HCT116 (cell line): Measurements from ENCODE around the gene SCYGR3. TPM values are rescaled to one million over a fixed set of nuclear protein-coding genes. Genes with fewer than 3 reads are reported as not detected.

Source experiments
- ATAC-seq: fragments of 200-7000 bp; cut with Tn5 transposase; 2 replicates; pipeline ENCODE4 v1.9.1; 2020; ENCODE audit warnings: mild to moderate bottlenecking, moderate library complexity
- BruUV-seq: library from RNA; stranded (reverse); fragments of 400-500 nt; replicated peaks from 2 replicates; lab custom pipeline; 2021; lab: Mats Ljungman, UMichigan
- CTCF ChIA-PET: fragments of 300-600 bp; sonication (Branson Sonifier 250); formaldehyde crosslinking; loops from one replicate; lab custom pipeline; 2021; ENCODE audit warnings: antibody characterized with exemption; lab: Charles Lee
- POLR2A ChIA-PET: fragments of 300-600, 350-600 bp; sonication (Branson Sonifier 250); formaldehyde crosslinking; loops from one replicate; lab custom pipeline; 2021; ENCODE audit warnings: antibody characterized with exemption; lab: Charles Lee
- RAD21 ChIA-PET, 2 experiments: fragments of 300-600 bp; sonication (Branson Sonifier 250); formaldehyde crosslinking; loops; one replicate each; lab custom pipeline; 2023; ENCODE audit warnings: low total read pairs in 2 of 2; ENCODE audit not compliant: uncharacterized antibody in 2 of 2, unreplicated experiment in 2 of 2, low non-redundant PET in 1 of 2; lab: Charles Lee
- DNase-seq: peaks from one replicate; pipeline ENCODE4 v3.0.0-alpha.2; 2010; ENCODE audit warnings: low read depth, low spot score
- H2AFZ ChIP-seq: fragments of 200-600 bp; shearing (Covaris generic), sonication (generic); 2 replicates; pipeline ENCODE4 v1.6.1; 2017; ENCODE audit warnings: low read depth, mixed run types, mixed read lengths, antibody characterized with exemption, low read length; ENCODE audit not compliant: poor library complexity, severe bottlenecking
- H3K27ac ChIP-seq: 2 replicates; pipeline ENCODE4 v1.5.1; 2012; ENCODE audit warnings: low read depth, low read length
- H3K27me3 ChIP-seq: fragments of 200-600 bp; sonication (generic); 2 replicates; pipeline ENCODE4 v1.6.1; 2016; ENCODE audit warnings: mixed run types, low read length, mixed read lengths; ENCODE audit not compliant: insufficient read depth
- H3K36me3 ChIP-seq, 2 experiments: fragments of 200-500 bp in 1 of 2; fragments of 200-600 bp in 1 of 2; sonication (Bioruptor generic) in 1 of 2; sonication (generic) in 1 of 2; 2 replicates each; pipeline versions ENCODE4 v1.5.1 to v1.6.1; 2014 to 2016; ENCODE audit warnings: low read length in 2 of 2, inconsistent platforms in 1 of 2, mixed read lengths in 1 of 2, mixed run types in 1 of 2; ENCODE audit not compliant: insufficient read depth in 2 of 2, control insufficient read depth in 1 of 2
- H3K4me1 ChIP-seq, 2 experiments: fragments of 200-600 bp in 1 of 2; sonication (generic) in 1 of 2; 2 replicates each; pipeline versions ENCODE4 v1.5.1 to v1.6.1; 2012 to 2017; ENCODE audit warnings: low read length in 2 of 2, inconsistent platforms in 1 of 2, mild to moderate bottlenecking in 1 of 2, mixed read lengths in 1 of 2, mixed run types in 1 of 2, moderate library complexity in 1 of 2; ENCODE audit not compliant: insufficient read depth in 2 of 2, control insufficient read depth in 1 of 2
- H3K4me2 ChIP-seq: fragments of 200-600 bp; sonication (generic); 2 replicates; pipeline ENCODE4 v1.6.1; 2017; ENCODE audit warnings: mixed run types, low read length, mixed read lengths
- H3K4me3 ChIP-seq, 2 experiments: fragments of 200-600 bp in 1 of 2; sonication (generic) in 1 of 2; replicated peaks in 1 of 2; 2 replicates each; pipeline ENCODE4 v1.5.1; 2011 to 2016; ENCODE audit warnings: low read length in 2 of 2, control low read depth in 1 of 2, low read depth in 1 of 2, mild to moderate bottlenecking in 1 of 2, mixed read lengths in 1 of 2, mixed run types in 1 of 2
- H3K79me2 ChIP-seq: fragments of 200-600 bp; sonication (generic); 2 replicates; pipeline ENCODE4 v1.6.1; 2017; ENCODE audit warnings: mild to moderate bottlenecking, mixed run types, low read length, moderate library complexity, mixed read lengths; ENCODE audit not compliant: insufficient read depth
- H3K9ac ChIP-seq: fragments of 200-600 bp; sonication (generic); 2 replicates; pipeline ENCODE4 v1.6.1; 2016; ENCODE audit warnings: low read length, mixed read lengths
- H3K9me2 ChIP-seq: fragments of 200-600 bp; sonication (generic), shearing (Covaris generic); 2 replicates; pipeline ENCODE4 v1.6.1; 2017; ENCODE audit warnings: mixed run types, mild to moderate bottlenecking, moderate library complexity; ENCODE audit not compliant: insufficient read depth
- H3K9me3 ChIP-seq, 2 experiments: fragments of 200-500 bp in 1 of 2; fragments of 200-600 bp in 1 of 2; sonication (Bioruptor generic) in 1 of 2; sonication (generic) in 1 of 2; 2 replicates each; pipeline ENCODE4 v1.6.1; 2014 to 2017; ENCODE audit warnings: low read length in 2 of 2, mixed read lengths in 2 of 2, inconsistent platforms in 1 of 2, low read depth in 1 of 2, mild to moderate bottlenecking in 1 of 2, mixed run types in 1 of 2, moderate library complexity in 1 of 2; ENCODE audit not compliant: control insufficient read depth in 1 of 2, insufficient read depth in 1 of 2
- H4K20me1 ChIP-seq: fragments of 200-600 bp; sonication (generic), shearing (Covaris generic); 2 replicates; pipeline ENCODE4 v1.6.1; 2017; ENCODE audit warnings: mixed run types, mild to moderate bottlenecking, moderate library complexity; ENCODE audit not compliant: insufficient read depth
- CBX3 ChIP-seq: IDR thresholded peaks from 2 replicates; pipeline ENCODE4 v1.6.1; 2012; ENCODE audit warnings: low read depth
- EZH2 ChIP-seq: fragments of 200-600 bp; sonication (generic); IDR thresholded peaks from 2 replicates; pipeline ENCODE4 v1.6.1; 2017; ENCODE audit warnings: antibody characterized with exemption, mixed run types
- FOSL1 ChIP-seq: IDR thresholded peaks from 2 replicates; pipeline ENCODE4 v1.6.1; 2012; ENCODE audit warnings: low read depth
- POLR2A ChIP-seq: IDR thresholded peaks from 2 replicates; pipeline ENCODE4 v1.7.0; 2011; ENCODE audit warnings: borderline replicate concordance; ENCODE audit not compliant: insufficient read depth, insufficient read length; ENCODE audit errors: extremely low read depth
- POLR2AphosphoS5 ChIP-seq: IDR thresholded peaks from 2 replicates; pipeline ENCODE4 v1.6.1; 2011; ENCODE audit warnings: mild to moderate bottlenecking, low read depth, low read length, moderate library complexity
- RAD21 ChIP-seq: IDR thresholded peaks from 2 replicates; pipeline ENCODE4 v1.6.1; 2012; ENCODE audit warnings: low read depth, mild to moderate bottlenecking
- SIN3A ChIP-seq: IDR thresholded peaks from 2 replicates; pipeline ENCODE4 v1.6.1; 2012; ENCODE audit warnings: low read depth
- SP1 ChIP-seq: IDR thresholded peaks from 2 replicates; pipeline ENCODE4 v1.6.1; 2012; ENCODE audit warnings: low read depth
- SRF ChIP-seq: IDR thresholded peaks from 2 replicates; pipeline ENCODE4 v1.6.1; 2012; ENCODE audit warnings: low read depth
- TCF7L2 ChIP-seq: IDR thresholded peaks from 2 replicates; pipeline ENCODE4 v1.7.0; 2011; ENCODE audit warnings: borderline replicate concordance, inconsistent platforms; ENCODE audit not compliant: insufficient read depth, insufficient read length; ENCODE audit errors: extremely low read depth
- ZFX ChIP-seq: fragments of 450-650 bp; IDR thresholded peaks from 2 replicates; pipeline ENCODE4 v1.6.1; 2017
- ZNF274 ChIP-seq: fragments of 200-500 bp; sonication (Bioruptor generic); IDR thresholded peaks from 2 replicates; pipeline ENCODE4 v1.6.1; 2014; ENCODE audit warnings: mild to moderate bottlenecking, low read depth, low read length, inconsistent platforms
- intact Hi-C: fragments of 100-400 bp; cut with micrococcal nuclease; formaldehyde crosslinking; loops from 2 replicates; pipeline ENCODE4 v1.10.0; 2022
- total RNA-seq: library from RNA; stranded (reverse); gene quantifications from one replicate; pipeline ENCODE4 v1.2.1, GENCODE V29; 2021; ENCODE audit not compliant: unreplicated experiment
- TF ChIP-seq, protein P1 (sequence below): IDR thresholded peaks from 2 replicates; pipeline ENCODE4 v1.6.1; 2012; ENCODE audit warnings: low read depth
- TF ChIP-seq, protein P2 (sequence below), 3 experiments: fragments of 200-600 bp in 1 of 3; sonication (generic) in 1 of 3; IDR thresholded peaks in 2 of 3; conservative IDR thresholded peaks in 1 of 3; 2 replicates each; pipeline ENCODE4 v1.5.1; 2012 to 2017; ENCODE audit warnings: low read depth in 2 of 3, low read length in 2 of 3, antibody characterized with exemption in 1 of 3, borderline replicate concordance in 1 of 3, control low read depth in 1 of 3, mild to moderate bottlenecking in 1 of 3, mixed read lengths in 1 of 3, mixed run types in 1 of 3, moderate library complexity in 1 of 3; ENCODE audit not compliant: insufficient read depth in 1 of 3

SCYGR3 gene
- total RNA-seq, 1 experiment from 2014 or later: not detected

DNA sequence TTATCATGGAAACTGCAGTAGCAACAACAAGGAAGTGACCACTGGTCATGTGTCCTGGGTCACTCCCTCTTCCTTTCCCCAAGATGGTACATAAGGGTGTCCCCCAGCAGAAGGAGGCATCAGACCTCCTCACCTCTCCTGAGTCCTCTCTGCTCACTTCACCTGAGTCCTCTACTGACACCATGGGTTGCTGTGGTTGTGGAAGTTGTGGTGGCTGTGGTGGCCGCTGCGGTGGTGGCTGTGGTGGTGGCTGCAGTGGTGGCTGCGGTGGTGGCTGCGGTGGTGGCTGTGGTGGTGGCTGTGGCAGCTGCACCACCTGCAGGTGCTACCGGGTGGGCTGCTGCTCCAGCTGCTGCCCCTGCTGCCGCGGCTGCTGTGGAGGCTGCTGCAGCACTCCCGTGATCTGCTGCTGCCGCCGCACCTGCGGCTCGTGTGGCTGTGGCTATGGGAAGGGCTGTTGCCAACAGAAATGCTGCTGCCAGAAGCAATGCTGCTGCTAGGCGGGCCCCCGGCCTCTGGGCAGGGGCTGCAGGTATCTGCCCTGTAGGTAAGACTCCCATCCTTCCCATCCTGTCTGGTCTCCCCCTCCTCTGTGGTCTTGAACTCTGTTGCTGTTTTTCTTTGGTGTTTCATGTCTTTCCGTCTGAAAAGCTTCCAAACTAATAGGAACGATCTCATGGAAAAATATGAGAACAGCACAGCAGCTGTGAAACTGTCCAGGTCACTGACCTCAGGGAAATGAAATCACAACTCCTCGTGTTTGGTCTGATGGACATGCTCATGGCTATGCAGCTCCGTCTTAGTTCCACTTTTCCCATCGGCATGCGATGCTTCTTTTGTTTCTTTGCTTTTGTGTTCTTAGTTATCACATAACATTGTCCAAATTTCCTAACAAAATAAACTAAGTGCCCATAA lies 2.9 kb upstream of the SCYGR3 start, which contains the start of gene SCYGR4 (continued):
- TF ChIP-seq, protein P1, sequence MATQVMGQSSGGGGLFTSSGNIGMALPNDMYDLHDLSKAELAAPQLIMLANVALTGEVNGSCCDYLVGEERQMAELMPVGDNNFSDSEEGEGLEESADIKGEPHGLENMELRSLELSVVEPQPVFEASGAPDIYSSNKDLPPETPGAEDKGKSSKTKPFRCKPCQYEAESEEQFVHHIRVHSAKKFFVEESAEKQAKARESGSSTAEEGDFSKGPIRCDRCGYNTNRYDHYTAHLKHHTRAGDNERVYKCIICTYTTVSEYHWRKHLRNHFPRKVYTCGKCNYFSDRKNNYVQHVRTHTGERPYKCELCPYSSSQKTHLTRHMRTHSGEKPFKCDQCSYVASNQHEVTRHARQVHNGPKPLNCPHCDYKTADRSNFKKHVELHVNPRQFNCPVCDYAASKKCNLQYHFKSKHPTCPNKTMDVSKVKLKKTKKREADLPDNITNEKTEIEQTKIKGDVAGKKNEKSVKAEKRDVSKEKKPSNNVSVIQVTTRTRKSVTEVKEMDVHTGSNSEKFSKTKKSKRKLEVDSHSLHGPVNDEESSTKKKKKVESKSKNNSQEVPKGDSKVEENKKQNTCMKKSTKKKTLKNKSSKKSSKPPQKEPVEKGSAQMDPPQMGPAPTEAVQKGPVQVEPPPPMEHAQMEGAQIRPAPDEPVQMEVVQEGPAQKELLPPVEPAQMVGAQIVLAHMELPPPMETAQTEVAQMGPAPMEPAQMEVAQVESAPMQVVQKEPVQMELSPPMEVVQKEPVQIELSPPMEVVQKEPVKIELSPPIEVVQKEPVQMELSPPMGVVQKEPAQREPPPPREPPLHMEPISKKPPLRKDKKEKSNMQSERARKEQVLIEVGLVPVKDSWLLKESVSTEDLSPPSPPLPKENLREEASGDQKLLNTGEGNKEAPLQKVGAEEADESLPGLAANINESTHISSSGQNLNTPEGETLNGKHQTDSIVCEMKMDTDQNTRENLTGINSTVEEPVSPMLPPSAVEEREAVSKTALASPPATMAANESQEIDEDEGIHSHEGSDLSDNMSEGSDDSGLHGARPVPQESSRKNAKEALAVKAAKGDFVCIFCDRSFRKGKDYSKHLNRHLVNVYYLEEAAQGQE: no peak
- TF ChIP-seq FOSL1: no peak
- no peak for TF ChIP-seq TCF7L2
- TF ChIP-seq ZFX: no peak
- TF ChIP-seq SP1: no peak
- TF ChIP-seq POLR2A: no peak
- TF ChIP-seq SIN3A: no peak

DNA sequence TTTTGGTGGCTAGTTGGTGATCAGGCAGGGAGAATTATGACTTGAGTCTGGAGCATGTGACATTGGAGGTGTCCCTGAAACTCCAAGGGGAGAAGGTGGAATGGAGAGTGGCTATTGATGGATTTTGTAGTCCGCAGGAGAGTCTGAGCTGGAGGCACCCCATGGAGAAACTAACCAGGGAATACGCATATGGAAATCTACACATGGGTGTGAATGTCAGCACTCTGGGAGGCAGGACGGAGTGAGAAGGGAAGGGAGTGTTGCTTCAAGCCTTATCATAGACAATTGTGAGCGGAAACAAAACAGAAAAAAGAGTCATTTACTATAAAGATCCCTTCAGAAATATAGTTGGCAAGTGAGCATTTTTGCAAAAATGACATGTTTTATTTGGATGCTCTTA lies 2.0 kb upstream of the SCYGR3 start:
- intact Hi-C loops: no loop called here
- BruUV-seq: no TSS peak
- TF ChIP-seq SRF (no peak), EZH2 (no peak), FOSL1 (no peak), SP1 (no peak), POLR2AphosphoS5 (no peak), ZNF274 (no peak), SIN3A (no peak), CBX3 (no peak), TCF7L2 (no peak), RAD21 (no peak), ZFX (no peak)
- TF ChIP-seq, protein P1: no peak
- TF ChIP-seq, protein P2, sequence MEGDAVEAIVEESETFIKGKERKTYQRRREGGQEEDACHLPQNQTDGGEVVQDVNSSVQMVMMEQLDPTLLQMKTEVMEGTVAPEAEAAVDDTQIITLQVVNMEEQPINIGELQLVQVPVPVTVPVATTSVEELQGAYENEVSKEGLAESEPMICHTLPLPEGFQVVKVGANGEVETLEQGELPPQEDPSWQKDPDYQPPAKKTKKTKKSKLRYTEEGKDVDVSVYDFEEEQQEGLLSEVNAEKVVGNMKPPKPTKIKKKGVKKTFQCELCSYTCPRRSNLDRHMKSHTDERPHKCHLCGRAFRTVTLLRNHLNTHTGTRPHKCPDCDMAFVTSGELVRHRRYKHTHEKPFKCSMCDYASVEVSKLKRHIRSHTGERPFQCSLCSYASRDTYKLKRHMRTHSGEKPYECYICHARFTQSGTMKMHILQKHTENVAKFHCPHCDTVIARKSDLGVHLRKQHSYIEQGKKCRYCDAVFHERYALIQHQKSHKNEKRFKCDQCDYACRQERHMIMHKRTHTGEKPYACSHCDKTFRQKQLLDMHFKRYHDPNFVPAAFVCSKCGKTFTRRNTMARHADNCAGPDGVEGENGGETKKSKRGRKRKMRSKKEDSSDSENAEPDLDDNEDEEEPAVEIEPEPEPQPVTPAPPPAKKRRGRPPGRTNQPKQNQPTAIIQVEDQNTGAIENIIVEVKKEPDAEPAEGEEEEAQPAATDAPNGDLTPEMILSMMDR (IDR thresholded peaks at IDR 0.05 in 2 of 3, conservative IDR thresholded peaks at IDR 0.05 in 1 of 3; ENCODE audit: borderline replicate concordance in 1 of 3, insufficient read depth in 1 of 3, low read depth in 2 of 3, low read length in 2 of 3): no peak

More for the DNA sequence above, 2.0 kb upstream of the SCYGR3 start:
- no peaks in the 10 kb centered on the region for H3K36me3 ChIP-seq
- ATAC-seq: no peak
- H2AFZ ChIP-seq: no peak overlapping the region
- H3K27ac ChIP-seq: no peak overlapping the region
- no peaks in the 10 kb centered on the region for H4K20me1 ChIP-seq
- POLR2A ChIA-PET: no interaction called here
- no peak overlapping the region for H3K9ac ChIP-seq
- no peak for DNase-seq
- H3K27me3 ChIP-seq: no peaks in the 10 kb centered on the region
- H3K4me3 ChIP-seq: no peak overlapping the region
- no peaks in the 10 kb centered on the region for H3K9me3 ChIP-seq
- H3K79me2 ChIP-seq: no peaks in the 10 kb centered on the region
- CTCF ChIA-PET: no interaction called here
- H3K9me2 ChIP-seq: no peaks in the 10 kb centered on the region
- H3K4me1 ChIP-seq: no peaks in the 10 kb centered on the region
- RAD21 ChIA-PET: no interaction called here
- no peak overlapping the region for H3K4me2 ChIP-seq
